ENCODE results near the gene GNB3.

The GNB3 gene

GRCh38 chr12:6840761-6841515 lies at the start of gene GNB3:
GNB3 (plus strand) TSS chr12:6840925; CDS start chr12:6841288, 363 bp downstream.
- no peak within 1 kb of the TSS for H3K4me3 ChIP-seq (ENCODE audit: low read length)
- no peak for TF ChIP-seq CTCF (conservative IDR thresholded peaks at IDR 0.05; ENCODE audit: low read depth, low read length)
- no peak for DNase-seq (ENCODE audit: low read depth)

DNA sequence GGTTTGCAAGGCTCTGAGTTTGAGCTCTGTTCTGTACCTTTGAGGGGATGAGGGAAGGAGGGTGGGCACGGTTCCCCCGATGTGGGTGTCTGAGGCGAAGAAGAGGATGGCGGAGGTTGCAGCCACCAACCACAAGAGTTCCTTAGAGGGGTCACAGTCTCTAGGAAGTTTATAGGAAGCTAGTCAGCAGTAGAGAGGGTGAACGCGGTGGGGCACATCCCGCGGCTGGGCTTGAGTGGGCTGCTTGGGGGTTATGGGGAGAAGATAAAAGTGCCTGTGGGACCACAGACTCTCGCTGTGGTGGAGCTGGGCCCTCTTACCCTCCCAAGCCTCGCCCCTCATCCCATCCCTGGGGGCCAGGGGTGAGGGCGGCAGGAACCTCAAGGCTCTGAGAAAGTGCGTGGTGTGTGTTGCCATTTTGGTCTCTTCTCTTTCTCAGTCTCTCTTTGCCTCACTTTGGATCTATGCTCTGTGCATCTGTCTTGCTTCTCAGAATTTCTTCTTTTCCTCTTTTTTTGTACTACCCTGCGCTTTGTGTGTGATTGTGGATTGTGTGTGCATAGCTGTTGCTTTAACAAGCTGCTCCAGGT lies 48.7 kb upstream of the GNB3 start:
- H3K4me3 ChIP-seq (ENCODE audit: low read length), result no peak overlapping the region
- no peak for TF ChIP-seq CTCF (conservative IDR thresholded peaks at IDR 0.05; ENCODE audit: low read depth, low read length)
- no peak for DNase-seq (ENCODE audit: low read depth)

DNA sequence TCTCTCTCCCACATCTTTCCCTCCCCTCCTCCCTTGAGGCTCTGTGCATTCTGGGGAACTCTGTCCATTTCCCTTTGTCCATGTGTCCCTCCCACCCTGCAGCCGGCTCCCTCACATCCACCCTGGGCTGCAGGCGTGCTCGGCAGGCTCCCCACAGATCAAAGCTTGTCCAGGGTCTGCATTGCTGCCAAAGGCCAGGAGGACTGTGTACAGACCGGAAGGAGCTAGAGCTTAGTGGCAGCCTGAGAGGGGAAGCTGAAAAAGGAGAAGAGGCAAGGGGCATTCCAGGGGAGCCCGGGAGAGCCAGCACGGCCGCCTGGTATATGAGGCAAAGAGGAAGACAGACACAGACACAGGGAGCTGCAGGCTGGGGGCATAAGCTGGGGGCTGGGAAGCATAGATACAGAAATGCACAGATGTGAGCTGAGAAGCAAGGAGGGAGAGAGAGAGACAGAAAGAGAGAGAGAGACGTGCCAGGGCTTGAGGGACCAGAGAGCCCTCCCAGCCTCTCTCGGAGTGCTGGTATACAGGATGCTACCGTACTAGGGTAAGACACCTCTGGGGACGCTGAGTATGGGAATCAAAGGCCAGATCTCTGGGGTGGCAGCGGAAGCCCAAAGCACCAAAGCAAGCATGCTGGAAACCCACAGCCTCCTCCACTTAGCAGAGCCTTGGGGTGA lies 48.1 kb upstream of the GNB3 start:
- DNase-seq (ENCODE audit: low read depth), result no peak

DNA sequence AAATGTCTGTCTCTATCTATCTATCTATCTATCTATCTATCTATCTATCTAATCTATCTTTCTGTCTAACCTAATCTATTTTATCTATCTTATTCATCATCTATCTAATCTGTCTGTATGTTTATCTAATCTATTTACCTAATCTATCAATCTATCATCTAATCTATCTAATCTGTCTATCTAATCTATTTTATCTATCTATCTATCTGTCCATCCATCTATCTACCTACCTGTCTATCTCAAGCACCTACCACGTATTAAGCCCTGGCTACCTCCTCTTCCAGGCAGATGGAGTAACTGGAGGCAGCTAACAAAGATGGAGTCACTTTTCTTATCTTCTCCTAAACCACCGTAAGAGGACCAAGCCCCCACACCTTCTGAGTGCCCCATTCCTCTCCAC lies 45.6 kb upstream of the GNB3 start:
- no peak overlapping the region for H3K4me3 ChIP-seq (ENCODE audit: low read length)
- no peak for TF ChIP-seq CTCF (conservative IDR thresholded peaks at IDR 0.05; ENCODE audit: low read depth, low read length)
- no peak for DNase-seq (ENCODE audit: low read depth)

More for the DNA sequence above, 48.1 kb upstream of the GNB3 start:
- no peak overlapping the region for H3K4me3 ChIP-seq (ENCODE audit: low read length)
- TF ChIP-seq CTCF (conservative IDR thresholded peaks at IDR 0.05; ENCODE audit: low read depth, low read length), result no peak

DNA sequence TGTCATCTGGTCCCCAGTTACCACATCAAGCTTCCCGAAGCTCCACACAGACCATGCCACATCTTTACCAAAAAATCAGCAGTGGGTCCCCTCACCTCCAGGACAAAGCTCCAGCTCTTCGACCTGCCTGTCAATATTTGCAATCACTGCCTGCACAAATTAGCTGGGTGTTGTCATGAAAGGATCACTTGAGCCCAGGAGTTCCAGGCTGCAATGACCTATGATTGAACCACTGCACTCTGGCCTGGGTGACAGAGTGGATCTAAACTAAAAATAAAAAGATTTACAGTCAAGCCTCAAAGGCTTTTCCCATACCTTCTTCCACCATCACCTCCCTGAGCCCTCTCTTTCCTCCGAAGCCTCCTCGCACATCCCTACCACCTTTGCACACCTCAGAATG lies 44.1 kb upstream of the GNB3 start:
- TF ChIP-seq CTCF (conservative IDR thresholded peaks at IDR 0.05; ENCODE audit: low read depth, low read length), result no peak

DNA sequence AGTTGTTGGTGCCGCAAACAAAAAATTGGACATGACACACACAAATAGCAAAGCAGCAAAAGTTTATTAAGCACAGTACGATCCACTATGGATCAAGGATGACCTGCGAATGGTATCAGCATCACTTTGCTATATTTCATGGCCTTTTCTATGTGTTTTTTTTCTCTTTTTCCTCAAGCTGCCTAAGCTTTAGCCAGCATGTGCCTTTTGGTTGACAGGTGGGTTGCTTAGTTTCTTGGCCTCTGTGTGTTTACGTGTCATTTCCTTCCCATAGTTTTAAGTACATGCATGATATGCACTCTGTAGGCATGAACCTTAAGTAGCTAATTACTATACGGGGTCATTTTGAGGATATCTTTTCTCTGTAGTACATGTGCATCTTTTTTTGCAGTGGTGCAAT lies 41.6 kb upstream of the GNB3 start:
- no peak for TF ChIP-seq CTCF (conservative IDR thresholded peaks at IDR 0.05; ENCODE audit: low read depth, low read length)

More for the DNA sequence above, 44.1 kb upstream of the GNB3 start:
- H3K4me3 ChIP-seq (ENCODE audit: low read length), result no peak overlapping the region
- DNase-seq (ENCODE audit: low read depth), result no peak

More for the DNA sequence above, 41.6 kb upstream of the GNB3 start:
- H3K4me3 ChIP-seq (ENCODE audit: low read length), result no peak overlapping the region
- DNase-seq (ENCODE audit: low read depth), result no peak

Measured in retinal pigment epithelial cell (primary cell).